ENCODE measurements around the gene TUBA4B. TPM values are rescaled to one million over a fixed set of nuclear protein-coding genes. Genes with fewer than 3 reads are reported as not detected.
"Not testable (repeated sequence)": the region's sequence is repeated elsewhere in the genome, so short reads cannot be mapped to it uniquely, and the experiment has no call there.

The TUBA4B gene
- total RNA-seq, 1 experiment from 2014 or later = not detected

DNA sequence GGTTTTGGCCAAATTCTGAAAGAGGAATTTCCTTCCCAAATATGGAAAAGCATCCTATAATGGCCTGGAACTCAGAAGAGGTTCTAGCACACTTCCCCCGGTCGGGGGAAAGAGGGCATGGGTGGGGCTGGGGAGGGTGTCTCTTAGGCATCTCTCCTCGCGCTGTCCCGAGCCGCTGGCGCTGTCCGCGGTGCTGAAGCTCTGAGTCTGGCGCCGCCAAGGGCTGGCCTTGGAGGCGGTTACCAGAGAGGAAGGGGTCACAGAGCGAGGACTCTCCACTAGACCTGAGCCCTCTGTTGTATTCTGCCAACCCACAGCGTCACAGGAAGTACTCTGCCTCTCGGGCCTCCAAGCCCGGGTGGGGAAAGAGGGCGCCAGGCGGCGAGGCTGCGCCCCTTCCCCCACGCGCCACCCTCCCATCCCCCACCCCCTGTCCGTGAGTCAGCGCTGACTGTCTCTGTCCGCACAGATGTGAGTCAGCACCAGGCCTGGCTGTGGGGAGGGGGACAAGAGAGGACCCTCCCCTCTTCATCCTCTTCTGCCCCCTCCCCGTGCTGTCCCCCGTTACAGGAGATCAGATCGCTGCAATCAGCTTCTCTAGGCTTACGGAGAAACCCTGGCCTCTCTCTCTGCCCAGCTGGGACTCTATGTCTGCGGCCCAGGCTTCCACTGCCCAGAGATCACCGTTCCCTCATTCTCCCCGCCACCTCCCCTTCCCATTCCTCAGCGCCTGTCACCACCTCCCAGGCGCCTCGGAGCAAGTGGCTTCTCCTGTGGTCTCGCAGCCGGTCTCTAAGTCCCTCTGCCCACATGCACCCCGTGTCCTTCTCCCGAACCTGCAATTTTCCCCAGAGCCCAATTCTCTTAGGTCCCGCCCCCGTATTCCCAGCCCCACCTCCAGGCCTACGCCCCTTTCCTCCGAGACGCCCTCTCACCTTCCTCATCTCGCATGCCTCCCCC lies 55.4 kb downstream of the TUBA4B start:
- H3K9me3 Mint-ChIP-seq (ENCODE audit: unreplicated experiment) = no peaks in the 10 kb centered on the region
- BruUV-seq (replicated peaks) = no TSS peak
- POLR2A ChIA-PET = no interaction called here
- Histone ChIP-seq H3K4me1 (no peaks in the 10 kb centered on the region), H3K27me3 (replicated peaks; ENCODE audit: control insufficient read depth, insufficient read depth, low read length) (no peaks in the 10 kb centered on the region; the same call in 1 of the 2 replicates), H3K9me3 (no peaks in the 10 kb centered on the region), H3K4me3 (ENCODE audit: low read depth, low read length) (no peak overlapping the region), H3K36me3 (ENCODE audit: control insufficient read depth, insufficient read depth, low read length) (no peaks in the 10 kb centered on the region)
- CTCF ChIA-PET = interaction anchor here (0.5 kb wide), 1 partner anchor 46 kb away, joined by 3 read pairs; no protein-coding TSS in a partner anchor
- H3K36me3 Mint-ChIP-seq (ENCODE audit: insufficient read depth, unreplicated experiment) = no peaks in the 10 kb centered on the region
- peaks cover 23% of the 10 kb centered on the region for H3K27me3 Mint-ChIP-seq (ENCODE audit: insufficient read depth, unreplicated experiment)
- no peaks in the 10 kb centered on the region for H3K4me1 Mint-ChIP-seq (ENCODE audit: low read depth, unreplicated experiment)
- peak; percentile 72 to 88 for DNase-seq
- H3K4me3 Mint-ChIP-seq (ENCODE audit: unreplicated experiment) = no peak overlapping the region
- intact Hi-C loops (cut with micrococcal nuclease; ENCODE audit: unreplicated experiment) = no loop called here
- no peak for TF ChIP-seq CTCF (IDR thresholded peaks at IDR 0.05; ENCODE audit: insufficient read depth in 1 of 2, low read depth in 1 of 2, low read length in 1 of 2, severe bottlenecking in 1 of 2, unreplicated experiment in 1 of 2)
- H3K27ac Mint-ChIP-seq (ENCODE audit: unreplicated experiment) = no peak overlapping the region

DNA sequence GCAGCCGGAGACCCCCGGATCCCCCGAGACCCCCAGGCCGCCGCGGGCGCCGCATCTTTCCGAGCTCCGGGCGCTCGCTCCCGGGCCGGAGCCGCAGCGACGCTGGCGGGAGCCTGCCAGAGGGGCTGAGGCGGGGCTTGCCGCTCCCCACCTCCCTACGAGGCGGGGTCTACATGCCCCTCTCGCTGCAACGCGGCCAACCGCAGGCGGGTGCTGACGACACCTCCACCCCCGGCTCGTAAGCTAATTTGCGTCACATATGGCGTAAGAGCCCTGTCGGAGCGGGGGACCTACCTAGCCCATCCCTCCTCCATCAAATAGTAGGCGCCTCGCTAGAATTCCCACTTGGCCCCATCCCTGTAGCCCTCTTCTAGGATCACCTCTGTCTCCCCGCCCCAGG lies 56.2 kb downstream of the TUBA4B start, which contains the start of gene PTPRN:
Gene PTPRN, minus strand, starts transcription at position 124 of the 400 bp plus-strand sequence. Its CDS starts 69 bp downstream, at position 55.
- TF ChIP-seq CTCF (IDR thresholded peaks at IDR 0.05; ENCODE audit: insufficient read depth in 1 of 2, low read depth in 1 of 2, low read length in 1 of 2, severe bottlenecking in 1 of 2, unreplicated experiment in 1 of 2) = no peak
- DNase-seq = no peak
- H3K4me3 Mint-ChIP-seq (ENCODE audit: unreplicated experiment) = no peak within 1 kb of the TSS
- Histone ChIP-seq H3K36me3 (ENCODE audit: control insufficient read depth, insufficient read depth, low read length) (no peaks in the 10 kb centered on the region), H3K4me1 (no peaks in the 10 kb centered on the region), H3K27me3 (replicated peaks; ENCODE audit: control insufficient read depth, insufficient read depth, low read length) (no peaks in the 10 kb centered on the region), H3K9me3 (no peaks in the 10 kb centered on the region), H3K4me3 (ENCODE audit: low read depth, low read length) (no peak within 1 kb of the TSS)
- ChIA-PET POLR2A (no interaction called here), CTCF (no interaction called here)
- BruUV-seq (replicated peaks) = no TSS peak
- no peak within 1 kb of the TSS for H3K27ac Mint-ChIP-seq (ENCODE audit: unreplicated experiment)
- H3K36me3 Mint-ChIP-seq (ENCODE audit: insufficient read depth, unreplicated experiment) = no peaks in the 10 kb centered on the region
- no peaks in the 10 kb centered on the region for H3K4me1 Mint-ChIP-seq (ENCODE audit: low read depth, unreplicated experiment)
- intact Hi-C loops (cut with micrococcal nuclease; ENCODE audit: unreplicated experiment) = no loop called here
- H3K9me3 Mint-ChIP-seq (ENCODE audit: unreplicated experiment) = no peaks in the 10 kb centered on the region
- H3K27me3 Mint-ChIP-seq (ENCODE audit: insufficient read depth, unreplicated experiment) = peaks cover 21% of the 10 kb centered on the region

DNA sequence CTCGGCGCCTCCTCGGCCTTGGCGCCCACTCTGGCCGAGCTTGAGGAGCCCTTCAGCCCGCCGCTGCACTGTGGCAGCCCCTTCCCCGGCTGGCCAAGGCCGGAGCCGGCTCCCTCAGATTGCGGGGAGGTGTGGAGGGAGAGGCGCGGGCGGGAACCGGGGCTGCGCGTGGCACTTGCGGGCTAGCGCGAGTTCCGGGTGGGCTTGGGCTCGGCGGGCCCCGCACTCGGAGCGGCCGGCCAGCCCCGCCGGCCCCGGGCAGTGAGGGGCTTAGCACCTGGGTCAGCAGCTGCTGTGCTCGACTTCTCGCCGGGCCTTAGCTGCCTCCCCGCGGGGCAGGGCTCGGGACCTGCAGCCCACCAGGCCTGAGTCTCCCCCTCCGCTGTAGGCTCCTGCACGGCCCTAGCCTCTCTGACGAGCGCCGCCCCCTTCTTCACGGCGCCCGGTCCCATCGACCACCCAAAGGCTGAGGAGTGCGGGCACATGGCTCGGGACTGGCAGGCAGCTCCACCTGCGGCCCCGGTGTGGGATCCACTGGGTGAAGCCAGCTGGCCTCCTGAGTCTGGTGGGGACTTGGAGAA lies 59.7 kb downstream of the TUBA4B start:
- H3K36me3 ChIP-seq (ENCODE audit: control insufficient read depth, insufficient read depth, low read length); H3K4me3 ChIP-seq (ENCODE audit: low read depth, low read length); BruUV-seq (replicated peaks); H3K4me3 Mint-ChIP-seq (ENCODE audit: unreplicated experiment); H3K9me3 ChIP-seq; H3K27ac Mint-ChIP-seq (ENCODE audit: unreplicated experiment); H3K4me1 Mint-ChIP-seq (ENCODE audit: low read depth, unreplicated experiment); H3K36me3 Mint-ChIP-seq (ENCODE audit: insufficient read depth, unreplicated experiment); H3K4me1 ChIP-seq; DNase-seq; H3K27me3 ChIP-seq (replicated peaks; ENCODE audit: control insufficient read depth, insufficient read depth, low read length); H3K9me3 Mint-ChIP-seq (ENCODE audit: unreplicated experiment); intact Hi-C loops (cut with micrococcal nuclease; ENCODE audit: unreplicated experiment): not testable (repeated sequence)
- peaks cover 14% of the 10 kb centered on the region for H3K27me3 Mint-ChIP-seq (ENCODE audit: insufficient read depth, unreplicated experiment)
- ChIA-PET CTCF (interaction anchor here (1.3 kb wide), 2 partner anchors 18 to 283 kb away, joined by 4 to 5 read pairs; no protein-coding TSS in a partner anchor), POLR2A (interaction anchor here (0.5 kb wide), 1 partner anchor 106 kb away, joined by 3 read pairs; no protein-coding TSS in a partner anchor)

Measured in Caco-2 (cell line).